HEK293 (cell line): ENCODE data around the gene KCNAB1.

ENCODE experiments used
- CTCF ChIA-PET: fragments of 350-600 bp; formaldehyde crosslinking; extraction: SDS; loops from one replicate; lab custom pipeline; 2021; ENCODE audit warnings: antibody characterized with exemption; lab: Yijun Ruan, JAX
- POLR2A ChIA-PET: fragments of 300-600 bp; formaldehyde crosslinking; extraction: SDS; loops from one replicate; lab custom pipeline; 2020; ENCODE audit warnings: antibody characterized with exemption, inconsistent platforms; lab: Yijun Ruan, JAX
- H3K27ac ChIP-seq: fragments of 200-500 bp; sonication (Bioruptor generic); 2 replicates; pipeline ENCODE4 v1.5.1; 2014; ENCODE audit warnings: low read depth, low read length, control low read depth, inconsistent platforms; ENCODE audit errors: extremely low read depth
- H3K36me3 ChIP-seq, 2 experiments: fragments of 200-500 bp in 1 of 2; sonication (Bioruptor generic) in 1 of 2; 1 replicate in 1 of 2; 2 replicates in 1 of 2; pipeline ENCODE4 v1.5.1; 2014 to 2017; ENCODE audit warnings: inconsistent platforms in 2 of 2, low read length in 2 of 2; ENCODE audit not compliant: control insufficient read depth in 2 of 2, insufficient read depth in 1 of 2
- H3K4me1 ChIP-seq: fragments of 200-500 bp; sonication (Bioruptor generic); 2 replicates; pipeline ENCODE4 v1.5.1; 2014; ENCODE audit warnings: mild to moderate bottlenecking, low read length, inconsistent platforms; ENCODE audit not compliant: control insufficient read depth, insufficient read depth
- H3K4me3 ChIP-seq: 2 replicates; pipeline ENCODE4 v1.5.1; 2011; ENCODE audit warnings: low read depth, mild to moderate bottlenecking, control low read depth, low read length, moderate library complexity
- H3K9me3 ChIP-seq: fragments of 200-500 bp; sonication (Bioruptor generic); 2 replicates; pipeline ENCODE4 v1.5.1; 2014; ENCODE audit warnings: low read depth, low read length, inconsistent platforms; ENCODE audit not compliant: control insufficient read depth, insufficient read depth
- BCL11B ChIP-seq: fragments of 450-650 bp; formaldehyde crosslinking; IDR thresholded peaks from 2 replicates; pipeline ENCODE4 v1.5.1; 2016; ENCODE audit warnings: low read depth, missing biosample characterization, missing genetic modification characterization
- HOXA7 ChIP-seq: sonication (generic); formaldehyde crosslinking; IDR thresholded peaks from 2 replicates; pipeline ENCODE4 v1.8.1; 2022; ENCODE audit warnings: missing genetic modification reagents, borderline replicate concordance
- MZF1 ChIP-seq: fragments of 450-650 bp; formaldehyde crosslinking; IDR thresholded peaks from 2 replicates; pipeline ENCODE4 v1.5.1; 2017; ENCODE audit warnings: missing biosample characterization, missing genetic modification characterization, borderline replicate concordance
- ZBTB1 ChIP-seq: fragments of 450-650 bp; formaldehyde crosslinking; IDR thresholded peaks from 2 replicates; pipeline ENCODE4 v1.5.1; 2016; ENCODE audit warnings: missing biosample characterization, missing genetic modification characterization
- ZBTB7A ChIP-seq: fragments of 450-650 bp; formaldehyde crosslinking; IDR thresholded peaks from 2 replicates; pipeline ENCODE4 v1.5.1; 2016; ENCODE audit warnings: low read depth, missing biosample characterization, missing genetic modification characterization
- ZNF18 ChIP-seq: fragments of 450-650 bp; formaldehyde crosslinking; IDR thresholded peaks from 2 replicates; pipeline ENCODE4 v1.5.1; 2016; ENCODE audit warnings: missing biosample characterization, missing genetic modification characterization
- ZNF23 ChIP-seq: fragments of 450-650 bp; formaldehyde crosslinking; IDR thresholded peaks from 2 replicates; pipeline ENCODE4 v1.5.1; 2016; ENCODE audit warnings: missing biosample characterization, missing genetic modification characterization, borderline replicate concordance
- ZNF26 ChIP-seq: fragments of 450-650 bp; formaldehyde crosslinking; IDR thresholded peaks from 2 replicates; pipeline ENCODE4 v1.5.1; 2016; ENCODE audit warnings: missing biosample characterization, missing genetic modification characterization
- ZNF311 ChIP-seq: fragments of 450-650 bp; formaldehyde crosslinking; IDR thresholded peaks from 2 replicates; pipeline ENCODE4 v1.5.1; 2017; ENCODE audit warnings: missing biosample characterization, missing genetic modification characterization, borderline replicate concordance
- ZNF350 ChIP-seq: fragments of 450-650 bp; formaldehyde crosslinking; IDR thresholded peaks from 2 replicates; pipeline ENCODE4 v1.5.0; 2017; ENCODE audit warnings: missing biosample characterization, mild to moderate bottlenecking, missing genetic modification characterization
- ZNF707 ChIP-seq: fragments of 450-650 bp; formaldehyde crosslinking; IDR thresholded peaks from 2 replicates; pipeline ENCODE4 v1.5.1; 2016; ENCODE audit warnings: missing biosample characterization, missing genetic modification characterization
- ZNF830 ChIP-seq: fragments of 450-650 bp; IDR thresholded peaks from 2 replicates; pipeline ENCODE4 v1.5.0; 2018; ENCODE audit warnings: missing biosample characterization, missing genetic modification characterization, low read depth, mild to moderate bottlenecking, moderate library complexity
- TF ChIP-seq, protein P1 (sequence below): fragments of 450-650 bp; formaldehyde crosslinking; IDR thresholded peaks from 2 replicates; pipeline ENCODE4 v1.5.1; 2016; ENCODE audit warnings: missing biosample characterization, missing genetic modification characterization
- TF ChIP-seq, protein P2 (sequence below): fragments of 450-650 bp; formaldehyde crosslinking; IDR thresholded peaks from 2 replicates; pipeline ENCODE4 v1.5.1; 2016; ENCODE audit warnings: missing biosample characterization, missing genetic modification characterization
- TF ChIP-seq, protein P3 (sequence below): fragments of 450-650 bp; formaldehyde crosslinking; IDR thresholded peaks from 2 replicates; pipeline ENCODE4 v1.5.1; 2016; ENCODE audit warnings: missing biosample characterization, missing genetic modification characterization
- TF ChIP-seq, protein P4 (sequence below): fragments of 450-650 bp; formaldehyde crosslinking; IDR thresholded peaks from 2 replicates; pipeline ENCODE4 v1.5.1; 2016; ENCODE audit warnings: missing biosample characterization, missing genetic modification characterization

KCNAB1 gene

DNA sequence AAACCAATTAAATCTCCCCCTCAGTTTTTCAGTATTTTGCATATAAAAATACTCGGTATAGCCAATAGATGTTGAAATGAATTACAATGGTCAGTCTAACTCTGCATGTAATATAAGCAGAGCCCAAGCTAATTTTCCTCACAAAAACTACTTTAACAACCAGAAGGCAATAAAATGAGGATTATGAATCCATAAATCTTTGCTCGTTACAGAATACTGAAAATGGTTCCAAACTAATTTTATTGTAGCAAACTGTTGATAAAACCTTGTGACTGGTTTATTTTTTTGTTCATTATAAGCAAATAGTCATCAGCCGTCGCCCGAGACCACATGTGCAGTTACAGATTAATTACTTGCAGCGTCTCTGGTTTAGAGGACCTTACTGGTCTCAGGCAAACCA, 251.3 kb downstream of the KCNAB1 start (continued):
- no peak for TF ChIP-seq HOXA7 (CRISPR knock-in tag)

DNA sequence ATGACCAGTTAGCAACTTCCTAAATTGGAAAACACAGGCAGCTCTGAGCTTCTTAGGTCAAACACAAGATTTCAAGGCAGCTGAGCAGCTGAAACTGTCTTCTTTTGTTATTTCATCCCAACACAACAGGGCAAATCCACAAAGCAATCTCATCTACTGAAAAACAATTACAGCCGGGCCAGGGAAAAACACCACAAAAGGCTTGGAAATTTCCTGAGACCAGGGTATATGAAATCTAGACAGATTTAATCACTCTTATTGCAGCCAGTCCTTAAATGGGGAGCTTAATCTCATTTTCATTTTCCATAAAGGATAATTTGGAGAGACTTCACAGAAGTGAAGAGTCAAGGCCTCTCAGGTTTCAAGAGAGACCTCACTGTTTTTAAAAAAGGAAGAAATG, 252.7 kb downstream of the KCNAB1 start:
- Histone ChIP-seq H3K4me1 (no peaks in the 10 kb centered on the region), H3K36me3 (no peaks in the 10 kb centered on the region), H3K9me3 (no peaks in the 10 kb centered on the region), H3K4me3 (no peak overlapping the region), H3K27ac (no peak overlapping the region)
- POLR2A ChIA-PET, result no interaction called here
- CTCF ChIA-PET, result interaction anchor here (0.7 to 1.1 kb wide), 4 partner anchors 8 to 65 kb away, joined by 3 read pairs; no protein-coding TSS in a partner anchor
- TF ChIP-seq, protein P1, sequence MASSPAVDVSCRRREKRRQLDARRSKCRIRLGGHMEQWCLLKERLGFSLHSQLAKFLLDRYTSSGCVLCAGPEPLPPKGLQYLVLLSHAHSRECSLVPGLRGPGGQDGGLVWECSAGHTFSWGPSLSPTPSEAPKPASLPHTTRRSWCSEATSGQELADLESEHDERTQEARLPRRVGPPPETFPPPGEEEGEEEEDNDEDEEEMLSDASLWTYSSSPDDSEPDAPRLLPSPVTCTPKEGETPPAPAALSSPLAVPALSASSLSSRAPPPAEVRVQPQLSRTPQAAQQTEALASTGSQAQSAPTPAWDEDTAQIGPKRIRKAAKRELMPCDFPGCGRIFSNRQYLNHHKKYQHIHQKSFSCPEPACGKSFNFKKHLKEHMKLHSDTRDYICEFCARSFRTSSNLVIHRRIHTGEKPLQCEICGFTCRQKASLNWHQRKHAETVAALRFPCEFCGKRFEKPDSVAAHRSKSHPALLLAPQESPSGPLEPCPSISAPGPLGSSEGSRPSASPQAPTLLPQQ (tag by site-specific recombination), result no peak
- TF ChIP-seq ZNF707 (no peak), ZBTB7A (tag by site-specific recombination) (no peak), ZBTB1 (tag by site-specific recombination) (no peak), ZNF26 (tag by site-specific recombination) (no peak), BCL11B (tag by site-specific recombination) (no peak), MZF1 (tag by site-specific recombination) (no peak), ZNF18 (tag by site-specific recombination) (no peak), ZNF350 (tag by site-specific recombination) (no peak)
- TF ChIP-seq, protein P2, sequence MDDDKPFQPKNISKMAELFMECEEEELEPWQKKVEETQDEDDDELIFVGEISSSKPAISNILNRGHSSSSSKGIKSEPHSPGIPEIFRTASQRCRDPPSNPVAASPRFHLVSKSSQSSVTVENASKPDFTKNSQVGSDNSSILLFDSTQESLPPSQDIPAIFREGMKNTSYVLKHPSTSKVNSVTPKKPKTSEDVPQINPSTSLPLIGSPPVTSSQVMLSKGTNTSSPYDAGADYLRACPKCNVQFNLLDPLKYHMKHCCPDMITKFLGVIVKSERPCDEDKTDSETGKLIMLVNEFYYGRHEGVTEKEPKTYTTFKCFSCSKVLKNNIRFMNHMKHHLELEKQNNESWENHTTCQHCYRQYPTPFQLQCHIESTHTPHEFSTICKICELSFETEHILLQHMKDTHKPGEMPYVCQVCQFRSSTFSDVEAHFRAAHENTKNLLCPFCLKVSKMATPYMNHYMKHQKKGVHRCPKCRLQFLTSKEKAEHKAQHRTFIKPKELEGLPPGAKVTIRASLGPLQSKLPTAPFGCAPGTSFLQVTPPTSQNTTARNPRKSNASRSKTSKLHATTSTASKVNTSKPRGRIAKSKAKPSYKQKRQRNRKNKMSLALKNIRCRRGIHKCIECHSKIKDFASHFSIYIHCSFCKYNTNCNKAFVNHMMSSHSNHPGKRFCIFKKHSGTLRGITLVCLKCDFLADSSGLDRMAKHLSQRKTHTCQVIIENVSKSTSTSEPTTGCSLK, result no peak
- TF ChIP-seq, protein P3, sequence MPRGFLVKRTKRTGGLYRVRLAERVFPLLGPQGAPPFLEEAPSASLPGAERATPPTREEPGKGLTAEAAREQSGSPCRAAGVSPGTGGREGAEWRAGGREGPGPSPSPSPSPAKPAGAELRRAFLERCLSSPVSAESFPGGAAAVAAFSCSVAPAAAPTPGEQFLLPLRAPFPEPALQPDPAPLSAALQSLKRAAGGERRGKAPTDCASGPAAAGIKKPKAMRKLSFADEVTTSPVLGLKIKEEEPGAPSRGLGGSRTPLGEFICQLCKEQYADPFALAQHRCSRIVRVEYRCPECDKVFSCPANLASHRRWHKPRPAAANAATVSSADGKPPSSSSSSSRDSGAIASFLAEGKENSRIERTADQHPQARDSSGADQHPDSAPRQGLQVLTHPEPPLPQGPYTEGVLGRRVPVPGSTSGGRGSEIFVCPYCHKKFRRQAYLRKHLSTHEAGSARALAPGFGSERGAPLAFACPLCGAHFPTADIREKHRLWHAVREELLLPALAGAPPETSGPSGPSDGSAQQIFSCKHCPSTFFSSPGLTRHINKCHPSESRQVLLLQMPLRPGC, result no peak

GRCh38 chr3:156373654-156374053, 253.3 kb downstream of the KCNAB1 start:
- ChIA-PET POLR2A (no interaction called here), CTCF (interaction anchor here (0.7 to 1.1 kb wide), 5 partner anchors 8 to 221 kb away, joined by 3 read pairs; no protein-coding TSS in a partner anchor)
- no peaks in the 10 kb centered on the region for H3K9me3 ChIP-seq
- H3K4me3 ChIP-seq, result no peak overlapping the region
- no peaks in the 10 kb centered on the region for H3K4me1 ChIP-seq
- no peak overlapping the region for H3K27ac ChIP-seq
- no peaks in the 10 kb centered on the region for H3K36me3 ChIP-seq
- TF ChIP-seq ZNF830 (tag by site-specific recombination) (no peak), ZNF311 (tag by site-specific recombination) (no peak), ZNF23 (tag by site-specific recombination) (no peak)
- TF ChIP-seq, protein P4, sequence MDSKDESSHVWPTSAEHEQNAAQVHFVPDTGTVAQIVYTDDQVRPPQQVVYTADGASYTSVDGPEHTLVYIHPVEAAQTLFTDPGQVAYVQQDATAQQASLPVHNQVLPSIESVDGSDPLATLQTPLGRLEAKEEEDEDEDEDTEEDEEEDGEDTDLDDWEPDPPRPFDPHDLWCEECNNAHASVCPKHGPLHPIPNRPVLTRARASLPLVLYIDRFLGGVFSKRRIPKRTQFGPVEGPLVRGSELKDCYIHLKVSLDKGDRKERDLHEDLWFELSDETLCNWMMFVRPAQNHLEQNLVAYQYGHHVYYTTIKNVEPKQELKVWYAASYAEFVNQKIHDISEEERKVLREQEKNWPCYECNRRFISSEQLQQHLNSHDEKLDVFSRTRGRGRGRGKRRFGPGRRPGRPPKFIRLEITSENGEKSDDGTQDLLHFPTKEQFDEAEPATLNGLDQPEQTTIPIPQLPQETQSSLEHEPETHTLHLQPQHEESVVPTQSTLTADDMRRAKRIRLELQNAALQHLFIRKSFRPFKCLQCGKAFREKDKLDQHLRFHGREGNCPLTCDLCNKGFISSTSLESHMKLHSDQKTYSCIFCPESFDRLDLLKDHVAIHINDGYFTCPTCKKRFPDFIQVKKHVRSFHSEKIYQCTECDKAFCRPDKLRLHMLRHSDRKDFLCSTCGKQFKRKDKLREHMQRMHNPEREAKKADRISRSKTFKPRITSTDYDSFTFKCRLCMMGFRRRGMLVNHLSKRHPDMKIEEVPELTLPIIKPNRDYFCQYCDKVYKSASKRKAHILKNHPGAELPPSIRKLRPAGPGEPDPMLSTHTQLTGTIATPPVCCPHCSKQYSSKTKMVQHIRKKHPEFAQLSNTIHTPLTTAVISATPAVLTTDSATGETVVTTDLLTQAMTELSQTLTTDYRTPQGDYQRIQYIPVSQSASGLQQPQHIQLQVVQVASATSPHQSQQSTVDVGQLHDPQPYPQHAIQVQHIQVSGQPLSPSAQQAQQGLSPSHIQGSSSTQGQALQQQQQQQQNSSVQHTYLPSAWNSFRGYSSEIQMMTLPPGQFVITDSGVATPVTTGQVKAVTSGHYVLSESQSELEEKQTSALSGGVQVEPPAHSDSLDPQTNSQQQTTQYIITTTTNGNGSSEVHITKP (tag by site-specific recombination), result no peak
